Gastroesophageal sphincter (tissue), 3 donors: ENCODE measurements around the gene NOTCH4.

Experiments
- POLR2A ChIP-seq, 2 donors: fragments of 450-650 bp; IDR thresholded peaks; one replicate each; pipeline ENCODE4 v1.6.1; 2017; ENCODE audit warnings: antibody characterized with exemption in 2 of 2, mild to moderate bottlenecking in 2 of 2, moderate library complexity in 1 of 2
- TF ChIP-seq, protein P1 (sequence below), 4 experiments: fragments of 200-600 bp in 2 of 4; fragments of 450-650 bp in 2 of 4; sonication (generic) in 1 of 4; IDR thresholded peaks; one replicate each; pipeline ENCODE4 v1.5.1; 2017 to 2019; ENCODE audit warnings: antibody characterized with exemption in 4 of 4, mild to moderate bottlenecking in 2 of 4, moderate library complexity in 2 of 4

DNA sequence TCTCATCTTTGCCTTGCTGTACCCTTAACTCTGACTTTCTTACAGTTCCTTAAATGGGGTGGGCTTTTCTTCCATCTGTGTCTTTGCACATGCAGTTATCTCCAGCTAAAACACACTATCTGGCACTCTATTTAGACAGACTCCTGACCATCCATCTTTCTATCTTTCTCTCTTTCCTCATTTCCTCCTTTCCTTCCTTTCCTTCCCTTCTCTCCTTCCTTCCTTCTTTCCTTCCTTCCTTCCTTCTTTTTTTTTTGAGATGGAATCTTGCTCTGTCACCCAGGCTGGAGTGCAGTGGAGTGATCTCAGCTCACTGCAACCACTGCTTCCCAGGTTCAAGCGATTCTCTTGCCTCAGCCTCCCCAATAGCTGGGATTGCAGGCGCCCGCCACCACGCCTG, 8.2 kb downstream of the NOTCH4 start:
- TF ChIP-seq, protein P1, sequence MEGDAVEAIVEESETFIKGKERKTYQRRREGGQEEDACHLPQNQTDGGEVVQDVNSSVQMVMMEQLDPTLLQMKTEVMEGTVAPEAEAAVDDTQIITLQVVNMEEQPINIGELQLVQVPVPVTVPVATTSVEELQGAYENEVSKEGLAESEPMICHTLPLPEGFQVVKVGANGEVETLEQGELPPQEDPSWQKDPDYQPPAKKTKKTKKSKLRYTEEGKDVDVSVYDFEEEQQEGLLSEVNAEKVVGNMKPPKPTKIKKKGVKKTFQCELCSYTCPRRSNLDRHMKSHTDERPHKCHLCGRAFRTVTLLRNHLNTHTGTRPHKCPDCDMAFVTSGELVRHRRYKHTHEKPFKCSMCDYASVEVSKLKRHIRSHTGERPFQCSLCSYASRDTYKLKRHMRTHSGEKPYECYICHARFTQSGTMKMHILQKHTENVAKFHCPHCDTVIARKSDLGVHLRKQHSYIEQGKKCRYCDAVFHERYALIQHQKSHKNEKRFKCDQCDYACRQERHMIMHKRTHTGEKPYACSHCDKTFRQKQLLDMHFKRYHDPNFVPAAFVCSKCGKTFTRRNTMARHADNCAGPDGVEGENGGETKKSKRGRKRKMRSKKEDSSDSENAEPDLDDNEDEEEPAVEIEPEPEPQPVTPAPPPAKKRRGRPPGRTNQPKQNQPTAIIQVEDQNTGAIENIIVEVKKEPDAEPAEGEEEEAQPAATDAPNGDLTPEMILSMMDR (IDR thresholded peaks at IDR 0.05), result no peak
- no peak for TF ChIP-seq POLR2A (IDR thresholded peaks at IDR 0.05)
